ENCODE measurements around the gene LRGUK.
"Not testable (repeated sequence)": the region's sequence is repeated elsewhere in the genome, so short reads cannot be mapped to it uniquely, and the experiment has no call there.

The LRGUK gene

GRCh38 chr7:134245253-134245652 is 118.1 kb downstream of the LRGUK start:
- no peak for DNase-seq (ENCODE audit: low spot score)

DNA sequence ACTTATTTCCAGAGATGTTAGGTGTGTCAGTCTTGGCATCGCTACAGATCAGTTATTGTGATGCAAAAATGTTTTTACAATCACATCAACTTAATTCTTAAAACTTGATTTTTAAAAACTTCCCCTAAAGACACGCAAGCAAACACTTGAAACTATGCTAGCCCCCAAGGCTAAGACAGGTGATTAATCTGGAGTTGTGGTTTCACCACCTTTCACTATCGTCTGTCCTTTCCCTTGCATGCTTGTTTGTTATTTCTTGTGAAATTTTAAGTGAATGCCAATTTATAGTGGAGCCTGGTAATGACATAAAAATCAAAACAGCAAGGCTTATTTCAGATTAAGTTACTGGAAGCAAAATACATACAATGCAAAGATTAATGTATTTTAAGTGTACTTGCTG is 119.2 kb downstream of the LRGUK start:
- DNase-seq (ENCODE audit: low spot score) = no peak

- no peak for DNase-seq (ENCODE audit: low spot score)
Measured at GRCh38 chr7:134246761-134247160, 119.6 kb downstream of the LRGUK start.

- no peak for DNase-seq (ENCODE audit: low spot score)
Measured at GRCh38 chr7:134248196-134248595, 121.1 kb downstream of the LRGUK start.

GRCh38 chr7:134254311-134254710 is 127.2 kb downstream of the LRGUK start:
- DNase-seq (ENCODE audit: low spot score) = no peak

DNA sequence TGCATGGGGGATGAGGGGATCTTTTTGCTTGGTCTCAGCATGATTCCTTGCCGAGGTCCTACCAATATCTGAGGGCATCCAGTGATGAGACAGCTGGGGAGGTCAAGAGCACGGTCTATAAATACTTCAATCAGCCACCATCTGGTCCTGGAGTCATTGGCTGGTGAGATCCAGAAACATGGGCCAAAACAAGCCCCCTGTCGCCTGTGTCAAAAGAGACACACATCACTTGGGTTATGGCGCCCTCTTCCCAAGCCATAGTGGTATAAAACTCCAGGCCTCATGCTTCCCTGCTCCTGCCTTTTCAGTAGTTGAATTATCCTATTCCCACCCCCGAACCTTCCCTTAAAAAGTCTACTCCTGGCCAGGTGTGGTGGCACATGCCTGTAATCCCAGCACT is 128.7 kb downstream of the LRGUK start:
- no peak for DNase-seq (ENCODE audit: low spot score)

GRCh38 chr7:134262322-134262721 is 135.2 kb downstream of the LRGUK start:
- no peak for DNase-seq (ENCODE audit: low spot score)

GRCh38 chr7:134276951-134277350 is 149.8 kb downstream of the LRGUK start:
- no peak for DNase-seq (ENCODE audit: low spot score)

GRCh38 chr7:134278502-134279153 is 151.5 kb downstream of the LRGUK start:
- no peak for DNase-seq (ENCODE audit: low spot score)

DNA sequence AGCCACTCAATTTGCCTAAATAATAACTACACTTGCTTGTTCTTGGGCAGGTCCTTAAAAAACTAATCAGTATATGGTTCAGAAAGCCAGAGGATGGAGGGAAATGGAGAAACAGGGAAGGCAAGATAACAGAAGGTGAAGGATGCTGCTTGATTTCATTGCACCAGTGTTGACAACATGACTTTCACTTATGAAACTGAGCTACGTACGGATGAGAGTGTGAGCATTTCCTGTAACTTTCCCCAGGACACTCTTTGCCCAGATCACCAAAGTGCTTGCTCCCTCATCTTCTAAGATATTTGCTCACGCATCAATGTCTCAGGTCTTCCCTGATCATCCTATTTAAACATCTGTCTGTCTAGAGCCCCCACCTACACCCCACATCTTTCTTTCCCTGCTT is 152.2 kb downstream of the LRGUK start:
- DNase-seq (ENCODE audit: low spot score) = no peak

- no peak for DNase-seq (ENCODE audit: low spot score)
Measured at GRCh38 chr7:134279898-134280297, 152.8 kb downstream of the LRGUK start.

- no peak for DNase-seq (ENCODE audit: low spot score)
Measured at GRCh38 chr7:134280508-134280907, 153.4 kb downstream of the LRGUK start.

GRCh38 chr7:134284011-134284410 is 156.9 kb downstream of the LRGUK start:
- no peak for DNase-seq (ENCODE audit: low spot score)

DNA sequence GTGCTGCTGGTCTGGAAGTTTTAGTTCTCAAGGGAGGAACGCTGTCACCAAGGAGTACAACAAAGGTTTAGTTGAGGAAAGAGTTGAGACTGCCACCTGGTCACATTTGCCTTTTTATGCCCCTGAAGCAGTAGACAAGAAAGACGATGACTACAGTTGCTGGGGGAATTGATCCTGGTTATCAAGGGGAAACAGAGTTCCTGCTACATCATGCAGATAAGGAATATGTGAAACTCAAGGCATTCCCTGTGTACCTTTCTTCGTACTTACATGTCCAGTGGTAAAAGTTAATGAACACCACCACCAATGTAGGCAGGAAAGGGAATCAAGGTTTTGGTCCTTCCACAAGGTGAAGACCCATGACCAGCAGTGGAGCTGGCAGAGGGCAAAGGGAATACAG is 157.8 kb downstream of the LRGUK start:
- no peak for DNase-seq (ENCODE audit: low spot score)

- no peak for DNase-seq (ENCODE audit: low spot score)
Measured at GRCh38 chr7:134287916-134288659, 160.9 kb downstream of the LRGUK start.

GRCh38 chr7:134289423-134289822 is 162.3 kb downstream of the LRGUK start:
- peak; percentile 64 for DNase-seq (ENCODE audit: low spot score)

GRCh38 chr7:134289841-134290240 is 162.7 kb downstream of the LRGUK start:
- DNase-seq (ENCODE audit: low spot score) = no peak

DNA sequence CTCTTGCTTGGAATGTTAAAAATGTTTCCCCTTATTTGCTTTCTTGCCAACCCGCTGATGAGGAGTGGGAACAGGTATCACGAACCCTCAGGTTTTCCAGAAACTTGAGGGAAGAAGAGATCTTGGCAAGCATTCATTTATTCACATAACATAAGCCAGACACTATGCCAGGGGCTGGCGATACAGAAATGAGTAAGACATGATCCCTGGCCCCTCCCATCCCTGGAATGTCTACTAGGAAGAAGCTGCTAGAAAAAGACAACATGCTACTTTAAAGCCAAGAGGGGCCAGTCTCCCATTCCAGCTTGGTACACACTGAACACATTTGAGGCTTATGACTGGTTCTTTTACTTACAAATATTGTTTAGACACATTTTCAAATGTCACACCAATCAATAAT is 163.1 kb downstream of the LRGUK start:
- DNase-seq (ENCODE audit: low spot score) = no peak

- DNase-seq (ENCODE audit: low spot score) = peak; percentile 81
Measured at GRCh38 chr7:134293002-134293740, 166.0 kb downstream of the LRGUK start.

DNA sequence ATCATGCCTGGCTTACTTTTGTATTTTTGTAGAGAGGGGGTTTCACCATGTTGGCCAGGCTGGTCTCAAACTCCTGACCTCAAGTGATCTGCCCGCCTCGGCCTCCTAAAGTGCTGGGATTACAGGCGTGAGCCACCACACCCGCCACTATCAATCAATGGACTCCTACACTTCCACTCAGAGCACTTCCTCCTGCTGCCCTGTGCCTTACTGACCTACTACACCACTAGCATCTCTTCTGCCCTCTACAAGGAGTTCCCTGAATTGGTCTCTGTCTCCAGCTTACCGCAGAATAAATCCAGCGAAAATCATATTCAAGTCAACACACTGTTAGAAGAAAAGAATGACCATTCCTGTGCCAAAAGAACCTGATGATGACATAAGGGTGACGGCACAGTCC is 168.8 kb downstream of the LRGUK start:
- DNase-seq (ENCODE audit: low spot score) = not testable (repeated sequence)

DNA sequence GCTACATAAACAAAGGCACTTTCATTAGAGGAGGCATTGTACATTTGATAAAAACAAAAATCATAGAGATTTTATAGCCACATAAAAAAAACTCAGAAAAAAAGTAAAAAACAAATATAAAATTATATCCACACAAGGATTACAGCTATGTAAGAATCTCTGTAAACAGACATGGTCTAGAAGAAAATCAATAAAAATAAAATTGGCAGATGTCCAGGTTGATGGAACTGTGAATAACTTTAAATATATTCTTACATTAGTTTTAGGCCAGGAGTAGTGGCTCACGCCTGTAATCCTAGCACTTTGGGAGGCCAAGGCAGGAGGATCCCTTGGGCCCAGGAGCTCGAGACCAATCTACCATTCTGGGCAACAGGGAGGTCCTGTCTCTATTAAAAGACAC is 170.3 kb downstream of the LRGUK start:
- DNase-seq (ENCODE audit: low spot score) = no peak

DNA sequence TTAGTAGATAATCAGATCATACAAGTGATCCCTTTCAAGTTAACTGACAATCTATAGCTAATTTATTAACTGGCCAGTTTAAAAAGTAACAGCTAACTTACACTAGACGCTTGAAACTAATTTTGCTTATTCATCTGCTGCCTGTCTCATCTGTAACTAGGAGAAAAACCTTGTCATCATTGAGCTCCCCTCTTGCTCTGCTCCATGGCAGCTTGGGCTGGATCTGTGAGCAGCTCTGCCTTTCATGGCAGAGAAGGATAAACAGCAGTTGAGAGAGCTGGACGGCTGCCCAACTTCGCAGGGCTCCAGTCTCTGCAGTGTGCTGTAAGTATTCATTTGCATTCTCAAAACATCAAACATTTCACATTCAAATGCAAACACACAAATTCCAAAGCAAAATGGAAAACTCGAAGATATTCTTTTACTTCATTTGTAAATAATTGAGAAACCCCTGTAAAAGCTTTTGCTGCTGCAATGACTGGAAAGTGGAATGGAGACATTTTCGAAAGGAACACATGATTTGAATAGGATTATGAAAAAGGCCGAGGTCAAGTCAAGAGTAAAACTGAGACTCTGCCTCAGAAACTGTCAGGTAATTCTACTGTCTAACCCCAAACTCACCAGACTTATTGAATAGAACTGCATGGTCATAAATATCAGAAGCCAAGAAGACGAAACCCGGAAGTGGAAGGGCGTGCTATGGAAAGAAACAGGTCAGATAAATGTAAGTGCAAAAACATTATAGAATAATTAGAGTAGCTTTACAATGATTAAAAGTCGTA is 172.0 kb downstream of the LRGUK start:
- peak; percentile 92 for DNase-seq (ENCODE audit: low spot score)
